Lung microvascular endothelial cell (primary cell): Measurements from ENCODE around the gene KIF16B. TPM values are rescaled to one million over a fixed set of nuclear protein-coding genes. Genes with fewer than 3 reads are reported as not detected.
A peak's percentile ranks its signal among the peaks of the same experiment; 100 is the strongest.

Experiments
- DNase-seq, 2 donors: peaks; one replicate each; pipeline versions ENCODE4 v3.0.0 to v3.0.0-alpha.2; 2010; ENCODE audit warnings: low read depth in 2 of 2
- total RNA-seq: library from RNA; depleted of rRNA; stranded (reverse); fragments of >200 nt; gene quantifications from 2 replicates; pipeline ENCODE4 v1.2.1, GENCODE V29; 2014

Gene KIF16B
- total RNA-seq, 1 donor from 2014 or later: 7.7 TPM

DNA sequence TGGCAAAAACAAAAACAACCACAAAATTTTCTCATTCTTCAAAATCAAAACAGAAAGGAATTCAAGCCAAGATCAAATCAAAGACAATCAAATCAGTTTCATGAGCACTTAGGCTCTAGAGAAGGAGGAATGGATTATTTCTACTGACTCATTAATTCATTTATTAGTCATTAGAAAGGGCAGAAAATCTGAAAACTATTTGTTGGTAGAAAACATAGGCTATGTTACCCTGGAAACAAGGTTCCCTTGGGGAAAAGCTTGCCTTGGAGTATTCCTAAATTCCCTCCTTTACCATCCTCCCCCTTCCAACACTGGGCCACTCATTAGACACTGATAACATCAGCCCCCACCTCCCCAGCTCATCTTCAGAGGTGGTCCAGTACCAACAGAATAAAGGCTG lies 17.5 kb downstream of the KIF16B start:
- DNase-seq: no peak

DNA sequence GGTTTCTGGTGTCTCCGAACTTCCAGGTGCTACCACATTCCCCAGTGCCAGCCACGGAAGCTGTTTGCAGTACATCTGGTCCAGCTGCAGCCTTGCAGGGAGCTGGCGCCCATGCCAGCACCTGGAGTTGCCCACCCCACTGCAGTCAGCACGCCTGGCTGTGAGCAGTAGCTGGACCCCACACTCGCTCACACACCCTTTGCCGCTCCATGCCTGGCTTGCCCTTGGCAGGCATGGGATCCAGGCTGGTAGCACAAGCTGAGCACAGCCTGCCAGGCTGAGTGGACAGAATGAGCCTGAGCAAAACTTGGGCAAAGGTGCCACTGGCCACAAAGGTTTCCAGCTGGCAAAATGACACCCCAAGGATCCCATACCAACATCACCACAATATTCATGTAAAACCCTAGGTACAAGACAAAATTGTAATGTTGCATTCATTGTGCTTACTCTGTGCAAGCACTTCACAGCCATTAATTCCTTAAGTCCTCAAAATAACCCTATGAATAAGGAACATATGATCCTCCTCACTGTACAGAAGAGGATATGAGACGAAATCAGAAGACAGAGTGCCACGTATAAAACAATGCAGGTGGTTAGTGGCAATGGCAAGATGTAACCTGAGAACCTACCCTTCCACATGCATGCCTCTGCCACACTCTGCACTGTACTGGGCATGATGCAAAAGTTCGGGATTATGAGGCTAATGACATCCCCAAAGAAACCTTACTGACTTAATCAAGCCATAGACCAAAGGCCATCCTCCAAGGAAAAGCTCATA lies 18.3 kb downstream of the KIF16B start:
- DNase-seq: no peak

GRCh38 chr20:16553684-16554083 lies 19.6 kb downstream of the KIF16B start:
- no peak for DNase-seq

DNA sequence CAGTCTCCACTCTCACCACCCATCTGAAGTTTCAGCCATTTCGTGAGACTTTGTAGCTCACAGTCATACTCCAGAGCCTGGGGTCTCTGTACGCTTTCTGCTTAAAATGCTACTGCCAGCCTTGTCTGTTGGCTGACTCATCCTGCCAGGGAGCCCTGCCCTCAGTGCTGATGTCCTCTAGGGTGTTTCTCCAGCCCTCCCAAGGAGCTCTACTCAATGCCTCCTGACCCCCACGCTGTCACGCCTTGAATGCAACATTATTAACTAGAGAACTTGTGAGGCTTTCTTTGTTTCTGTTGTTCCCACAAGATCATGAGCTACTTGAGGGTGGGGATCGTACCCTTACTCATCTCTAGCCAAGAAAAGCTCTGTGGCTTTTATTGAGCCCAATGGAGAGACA lies 20.1 kb downstream of the KIF16B start:
- no peak for DNase-seq

DNA sequence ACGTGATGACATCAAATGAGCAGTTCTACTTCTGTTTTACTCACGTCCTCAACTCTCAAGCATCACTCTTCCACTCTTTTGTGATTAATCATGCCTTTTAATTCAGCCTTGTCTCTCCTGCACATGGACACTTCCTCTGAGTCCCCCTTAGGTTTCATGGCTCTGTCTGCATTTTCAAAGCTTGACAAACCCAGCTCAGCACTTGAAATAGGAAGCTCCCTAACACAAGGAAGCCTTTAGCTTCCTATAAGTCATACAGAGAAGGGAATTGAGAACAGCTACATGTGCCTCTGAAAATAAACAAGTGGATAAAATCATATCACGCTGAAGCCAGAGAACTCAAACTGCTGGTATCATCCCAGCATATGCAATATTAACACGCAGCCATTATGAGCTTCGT lies 21.2 kb downstream of the KIF16B start:
- peak in 1 of 2 donors; percentile 6 for DNase-seq

DNA sequence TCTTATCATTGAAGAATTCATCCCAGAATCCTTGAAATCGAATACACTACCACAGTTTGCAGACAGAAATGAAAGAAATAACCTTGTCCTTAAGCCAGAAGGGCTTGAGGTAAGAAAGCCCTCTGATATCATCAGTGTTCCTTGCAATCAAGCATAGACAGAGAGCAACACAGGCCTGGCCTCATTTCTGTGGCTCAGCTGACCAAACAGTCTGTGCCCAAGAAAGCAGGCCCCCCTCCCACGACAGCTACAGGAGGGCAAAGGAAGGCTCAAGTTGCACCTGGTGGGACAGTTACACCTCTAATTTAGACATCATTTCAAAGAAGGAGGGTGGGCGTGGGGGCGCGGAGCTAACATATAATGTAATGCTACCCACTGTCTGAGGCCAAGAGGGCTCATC lies 21.6 kb downstream of the KIF16B start:
- no peak for DNase-seq

DNA sequence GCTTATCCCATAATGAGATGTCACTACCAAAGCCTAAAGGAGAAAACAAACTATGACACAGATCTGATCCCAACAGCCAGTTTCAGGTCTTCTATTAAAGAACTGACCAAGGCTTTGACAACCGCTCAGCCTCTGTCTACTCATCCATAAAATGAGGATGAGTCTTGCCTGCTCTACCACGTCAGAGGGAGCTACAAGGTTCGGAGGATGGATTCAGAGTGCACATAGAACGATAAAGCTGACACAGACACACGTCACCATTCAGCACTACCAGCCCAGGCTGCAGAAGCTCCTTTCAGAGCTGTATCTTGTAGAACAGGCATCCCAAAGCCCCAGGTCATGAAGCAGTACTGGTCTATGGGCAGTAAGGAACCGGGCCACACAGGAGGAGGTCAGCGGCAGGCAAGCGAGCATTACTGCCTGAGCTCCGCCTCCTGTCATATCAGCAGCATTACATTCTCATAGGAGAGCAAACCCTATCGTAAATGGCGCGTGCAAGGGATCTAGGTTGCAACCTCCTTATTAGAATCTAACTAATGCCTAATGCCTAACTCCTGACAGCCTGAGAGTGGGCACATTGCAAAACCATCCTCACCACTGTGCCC lies 25.1 kb downstream of the KIF16B start:
- DNase-seq: no peak

DNA sequence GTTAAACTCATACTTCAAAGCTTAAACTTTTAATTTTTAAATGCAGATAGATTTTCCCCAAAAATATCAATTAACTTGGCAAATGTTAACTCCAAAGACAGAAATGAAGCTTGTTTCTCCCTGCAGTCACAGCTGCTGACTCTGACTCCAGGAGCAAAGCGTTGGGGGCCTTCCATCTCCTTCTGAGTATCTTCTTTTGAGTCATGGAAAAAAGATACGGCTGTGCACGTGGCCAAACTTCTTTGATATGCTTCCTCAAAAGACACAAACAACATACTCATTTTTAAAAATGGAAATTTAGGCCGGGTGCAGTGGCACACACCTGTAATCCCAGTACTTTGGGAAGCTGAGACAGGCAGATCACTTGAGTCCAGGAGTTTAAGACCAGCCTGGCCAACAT lies 28.3 kb downstream of the KIF16B start:
- DNase-seq: no peak

GRCh38 chr20:16542477-16542876 lies 30.8 kb downstream of the KIF16B start:
- no peak for DNase-seq

DNA sequence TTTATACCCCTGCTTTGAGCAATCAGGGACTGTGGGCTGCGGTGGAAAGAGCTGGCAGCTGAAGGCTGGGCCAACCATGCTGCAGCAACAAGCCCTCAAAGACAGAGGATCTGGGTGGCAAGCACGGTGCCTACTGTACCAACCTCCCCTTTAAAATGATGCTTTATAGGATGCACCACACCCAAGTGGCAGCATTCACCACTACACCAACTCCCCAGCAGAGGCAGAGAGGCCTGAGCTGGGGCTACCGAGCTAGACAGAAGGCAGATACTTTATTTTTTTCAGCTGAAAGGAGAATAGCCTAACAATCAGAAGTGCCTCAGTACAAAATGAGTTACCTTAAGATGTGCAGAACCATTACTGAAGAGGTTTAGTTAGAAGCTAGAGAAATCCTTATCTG lies 31.4 kb downstream of the KIF16B start:
- no peak for DNase-seq

DNA sequence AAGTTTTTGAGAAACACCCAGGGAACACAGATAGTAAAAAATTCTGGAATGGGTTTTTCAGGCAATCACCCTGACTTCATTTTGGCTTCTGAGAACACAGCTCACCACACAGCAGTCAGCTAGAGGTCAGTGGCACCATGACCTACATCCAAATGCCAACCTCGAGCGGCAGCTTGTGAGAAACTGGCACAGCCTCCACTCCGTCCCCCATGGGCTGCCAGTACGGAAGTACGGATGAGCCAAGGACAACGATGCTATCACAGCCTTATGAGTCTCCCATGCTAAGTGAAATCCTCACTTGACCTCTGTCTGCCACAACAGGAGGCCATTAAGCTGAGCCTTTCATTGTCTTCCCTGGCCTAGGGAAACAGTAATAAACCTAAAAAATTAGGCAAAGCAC lies 32.0 kb downstream of the KIF16B start:
- DNase-seq: peak in 1 of 2 donors; percentile 7

DNA sequence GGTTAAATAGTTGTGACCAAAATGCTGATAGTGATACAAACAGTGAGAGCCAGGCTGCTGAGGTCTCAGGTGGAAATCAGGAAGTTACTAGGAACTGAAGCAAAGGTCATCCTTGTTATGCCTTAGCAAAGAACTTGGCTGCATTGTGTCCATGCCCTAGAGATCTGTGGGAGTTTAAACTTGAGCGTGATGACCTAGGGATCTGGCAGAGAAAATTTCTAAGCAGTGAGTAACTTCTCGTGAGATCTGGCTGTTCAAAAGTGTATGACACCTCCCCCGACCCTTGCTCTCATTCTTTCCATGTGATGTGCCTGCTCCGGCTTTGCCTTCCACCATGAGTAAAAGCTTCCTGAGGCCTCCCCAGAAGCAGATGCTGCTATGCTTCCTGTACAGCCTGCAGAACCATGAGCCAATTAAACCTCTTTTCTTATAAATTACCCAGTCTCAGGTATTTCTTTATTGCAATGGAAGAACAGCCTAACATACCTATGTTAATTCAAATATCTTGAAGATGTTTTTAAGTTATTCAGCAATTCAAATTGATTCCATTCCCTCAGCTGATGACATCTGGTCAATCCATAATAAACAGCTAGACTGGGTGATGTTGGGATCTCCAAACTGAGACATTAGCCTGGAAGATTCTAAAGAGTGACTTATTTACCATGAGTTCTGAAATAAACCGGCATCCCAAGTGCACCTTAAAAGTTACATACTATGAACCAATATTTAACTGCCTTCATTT lies 33.8 kb downstream of the KIF16B start:
- DNase-seq: no peak

- no peak for DNase-seq
Observed at GRCh38 chr20:16538779-16539178, 34.5 kb downstream of the KIF16B start.

- DNase-seq: no peak
Observed at GRCh38 chr20:16537918-16538317, 35.3 kb downstream of the KIF16B start.

- no peak for DNase-seq
Observed at GRCh38 chr20:16537025-16537665, 36.1 kb downstream of the KIF16B start.

DNA sequence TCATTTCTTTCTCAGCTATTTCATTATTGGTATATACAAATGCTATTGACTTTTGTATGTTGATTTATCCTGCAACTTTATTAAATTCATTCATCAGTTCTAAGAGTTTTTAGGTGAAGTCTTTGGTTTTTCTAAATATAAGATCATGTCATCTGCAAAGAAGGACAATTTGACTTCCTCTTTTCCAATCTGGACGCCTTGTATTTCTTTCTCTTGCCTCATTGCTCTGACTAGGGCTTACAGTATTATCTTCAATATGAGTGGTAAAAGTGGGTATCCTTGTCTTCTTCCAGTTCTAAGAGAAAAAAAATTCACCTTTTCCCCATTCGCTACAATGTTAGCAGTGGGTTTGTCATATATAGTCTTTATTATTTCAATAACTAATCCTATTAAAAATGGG lies 38.0 kb downstream of the KIF16B start:
- DNase-seq: no peak

DNA sequence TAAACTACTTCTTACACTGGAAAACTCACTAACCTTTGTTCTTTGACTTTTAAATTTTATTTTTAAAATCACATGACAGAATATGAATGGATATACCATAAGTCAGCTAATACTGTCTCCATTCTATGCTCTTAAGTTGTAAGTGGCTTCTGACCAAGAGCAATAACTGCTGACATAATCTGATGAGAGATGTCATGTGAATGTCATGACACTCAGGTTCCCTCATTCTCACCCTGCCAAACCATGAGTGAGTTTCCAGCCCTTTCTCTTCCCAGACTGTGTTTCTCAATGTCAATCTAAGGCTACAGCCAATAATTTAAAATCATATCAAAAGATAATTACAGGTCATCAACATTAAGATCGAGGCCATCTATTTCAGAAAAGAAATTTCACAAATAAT lies 39.7 kb downstream of the KIF16B start:
- DNase-seq: peak in 1 of 2 donors; percentile 48

DNA sequence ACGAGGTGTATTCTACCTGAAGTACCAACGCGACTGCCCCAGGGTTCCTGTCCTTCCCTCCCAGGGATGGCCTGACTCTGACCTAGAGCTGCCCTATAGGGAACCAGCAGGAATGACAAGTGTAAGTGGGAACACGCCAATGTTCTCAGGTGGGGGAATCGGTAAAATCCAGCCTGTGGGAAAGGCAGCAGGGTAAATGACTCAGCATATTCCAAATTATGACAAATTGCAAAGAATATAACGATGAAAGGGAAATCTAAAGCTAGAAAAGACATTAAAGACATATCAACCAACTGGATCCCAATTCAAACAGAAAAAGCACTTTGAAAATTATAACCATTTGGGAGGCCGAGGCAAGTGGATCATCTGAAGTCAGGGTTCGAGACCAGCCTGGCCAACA lies 41.8 kb downstream of the KIF16B start:
- DNase-seq: no peak

DNA sequence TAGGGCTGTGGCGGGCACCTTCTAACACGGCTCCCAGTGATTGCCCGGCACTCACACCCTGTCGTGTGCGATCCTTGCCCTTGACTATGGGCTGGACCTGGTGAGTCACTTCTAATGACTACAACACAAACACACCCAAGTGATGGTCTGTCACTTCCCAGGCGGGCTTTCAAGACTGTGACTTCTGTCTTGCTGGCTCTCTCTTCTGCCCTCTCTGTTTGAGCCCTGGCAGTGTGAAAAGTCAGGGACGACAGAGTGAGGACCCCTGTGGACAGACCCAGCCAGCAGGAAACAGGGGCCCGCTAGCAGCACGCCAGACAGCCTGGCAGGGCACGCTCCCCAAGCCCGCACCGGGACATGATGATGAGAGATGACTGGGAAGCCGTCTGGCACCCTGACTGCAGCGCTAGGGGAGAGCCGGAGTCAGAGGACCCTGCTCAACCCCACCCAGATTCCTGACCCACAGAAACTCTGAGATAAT lies 43.0 kb downstream of the KIF16B start:
- DNase-seq: peak in 1 of 2 donors; percentile 59

- peak in 1 of 2 donors; percentile 82 for DNase-seq
Observed at GRCh38 chr20:16528078-16528477, 45.2 kb downstream of the KIF16B start.

- DNase-seq: no peak
Observed at GRCh38 chr20:16527438-16527837, 45.8 kb downstream of the KIF16B start.
